ENCODE measurements around the gene LATS1.

LATS1 gene

GRCh38 chr6:149651056-149651455 lies 66.8 kb downstream of the LATS1 start:
- ChIA-PET POLR2A (no interaction called here), CTCF (interaction anchor here (1.0 to 1.3 kb wide), 3 partner anchors 9 to 26 kb away, joined by 3 to 4 read pairs (median 3); no protein-coding TSS in a partner anchor)
- no peak overlapping the region for H3K4me3 ChIP-seq (ENCODE audit: low read depth, low read length)
- DNase-seq (ENCODE audit: low read depth, low spot score) = no peak
- no peak for TF ChIP-seq CTCF (IDR thresholded peaks at IDR 0.05; ENCODE audit: insufficient read depth, low read length, missing control alignments)

GRCh38 chr6:149648148-149649145 lies 69.5 kb downstream of the LATS1 start, which contains the start of gene KATNA1:
Gene KATNA1, minus strand, starts transcription at chr6:149648714. Its CDS starts 10,167 bp downstream, at chr6:149638547.
- H3K4me3 ChIP-seq (ENCODE audit: low read depth, low read length) = peak within 1 kb of the TSS; percentile 78
- no peak for DNase-seq (ENCODE audit: low read depth, low spot score)
- ChIA-PET POLR2A (no interaction called here), CTCF (interaction anchor here (0.8 to 1.3 kb wide), 4 partner anchors 10 to 103 kb away, joined by 3 read pairs; no protein-coding TSS in a partner anchor)
- no peak for TF ChIP-seq CTCF (IDR thresholded peaks at IDR 0.05; ENCODE audit: insufficient read depth, low read length, missing control alignments)

GRCh38 chr6:149646599-149646998 lies 71.3 kb downstream of the LATS1 start:
- DNase-seq (ENCODE audit: low read depth, low spot score) = no peak
- ChIA-PET POLR2A (interaction anchor here (0.6 kb wide), 1 partner anchor 9 kb away, joined by 3 read pairs; no protein-coding TSS in a partner anchor), CTCF (interaction anchor here (1.3 kb wide), 1 partner anchor 14 kb away, joined by 3 read pairs; no protein-coding TSS in a partner anchor)
- H3K4me3 ChIP-seq (ENCODE audit: low read depth, low read length) = peak overlapping the region; percentile 78
- no peak for TF ChIP-seq CTCF (IDR thresholded peaks at IDR 0.05; ENCODE audit: insufficient read depth, low read length, missing control alignments)

GRCh38 chr6:149642829-149643580 lies 74.9 kb downstream of the LATS1 start:
- POLR2A ChIA-PET = no interaction called here
- DNase-seq (ENCODE audit: low read depth, low spot score) = peak; percentile 17
- no peak for TF ChIP-seq CTCF (IDR thresholded peaks at IDR 0.05; ENCODE audit: insufficient read depth, low read length, missing control alignments)
- H3K4me3 ChIP-seq (ENCODE audit: low read depth, low read length) = no peak overlapping the region
- CTCF ChIA-PET = no interaction called here

- H3K4me3 ChIP-seq (ENCODE audit: low read depth, low read length) = no peak overlapping the region
- ChIA-PET POLR2A (no interaction called here), CTCF (no interaction called here)
- TF ChIP-seq CTCF (IDR thresholded peaks at IDR 0.05; ENCODE audit: insufficient read depth, low read length, missing control alignments) = no peak
- no peak for DNase-seq (ENCODE audit: low read depth, low spot score)
Measured at GRCh38 chr6:149636124-149636523, 81.8 kb downstream of the LATS1 start.

GRCh38 chr6:149634315-149634714 lies 83.6 kb downstream of the LATS1 start:
- ChIA-PET POLR2A (no interaction called here), CTCF (no interaction called here)
- DNase-seq (ENCODE audit: low read depth, low spot score) = no peak
- H3K4me3 ChIP-seq (ENCODE audit: low read depth, low read length) = no peak overlapping the region
- no peak for TF ChIP-seq CTCF (IDR thresholded peaks at IDR 0.05; ENCODE audit: insufficient read depth, low read length, missing control alignments)
